H9 (cell line): ENCODE results near the gene RNF208. TPM values are rescaled to one million over a fixed set of nuclear protein-coding genes. Genes with fewer than 3 reads are reported as not detected.
A peak's percentile ranks its signal among the peaks of the same experiment; 100 is the strongest.

Experiments
- DNase-seq: peaks from one replicate; pipeline ENCODE4 v3.0.0-alpha.2; 2017
- H2AFZ ChIP-seq: one replicate; pipeline ENCODE4 v1.6.1; 2013; ENCODE audit warnings: mild to moderate bottlenecking, low read length, control low read depth, moderate library complexity
- H2AK5ac ChIP-seq: 2 replicates; pipeline ENCODE4 v1.6.1; 2013; ENCODE audit warnings: low read length, control low read depth, mixed read lengths; ENCODE audit not compliant: insufficient read length
- H2BK120ac ChIP-seq: one replicate; pipeline ENCODE4 v1.6.1; 2013; ENCODE audit warnings: low read depth, mild to moderate bottlenecking, low read length, control low read depth, inconsistent platforms; ENCODE audit not compliant: poor library complexity, severe bottlenecking
- H2BK12ac ChIP-seq: 2 replicates; pipeline ENCODE4 v1.6.1; 2013; ENCODE audit warnings: low read length, control low read depth, mixed read lengths, low read depth; ENCODE audit not compliant: insufficient read length
- H2BK15ac ChIP-seq: 2 replicates; pipeline ENCODE4 v1.6.1; 2013; ENCODE audit warnings: low read depth, low read length, control low read depth
- H2BK20ac ChIP-seq: one replicate; pipeline ENCODE4 v1.6.1; 2013; ENCODE audit warnings: low read depth, mild to moderate bottlenecking, low read length, control low read depth, inconsistent platforms; ENCODE audit not compliant: poor library complexity, severe bottlenecking
- H2BK5ac ChIP-seq: 2 replicates; pipeline ENCODE4 v1.6.1; 2013; ENCODE audit warnings: low read length, control low read depth, mixed read lengths; ENCODE audit not compliant: insufficient read length
- H3K14ac ChIP-seq: 2 replicates; pipeline ENCODE4 v1.6.1; 2013; ENCODE audit warnings: low read length, control low read depth; ENCODE audit not compliant: insufficient read depth
- H3K18ac ChIP-seq: 2 replicates; pipeline ENCODE4 v1.6.1; 2013; ENCODE audit warnings: low read depth, mild to moderate bottlenecking, mixed read lengths, low read length, control low read depth; ENCODE audit not compliant: insufficient read length
- H3K23ac ChIP-seq: 2 replicates; pipeline ENCODE4 v1.6.1; 2013; ENCODE audit warnings: low read length, control low read depth, mixed read lengths, low read depth; ENCODE audit not compliant: insufficient read length
- H3K23me2 ChIP-seq: 2 replicates; pipeline ENCODE4 v1.6.1; 2013; ENCODE audit warnings: low read depth, mild to moderate bottlenecking, mixed read lengths, low read length, control low read depth; ENCODE audit not compliant: insufficient read length, poor library complexity, severe bottlenecking
- H3K27ac ChIP-seq: 2 replicates; pipeline ENCODE4 v1.5.1; 2013; ENCODE audit warnings: low read length, control low read depth, mixed read lengths, low read depth; ENCODE audit not compliant: insufficient read length
- H3K27me3 ChIP-seq: 2 replicates; pipeline ENCODE4 v1.6.1; 2013; ENCODE audit warnings: low read length, control low read depth, inconsistent platforms; ENCODE audit not compliant: insufficient read depth
- H3K4ac ChIP-seq: 2 replicates; pipeline ENCODE4 v1.6.1; 2013; ENCODE audit warnings: low read depth, mild to moderate bottlenecking, control low read depth, inconsistent platforms, low read length, moderate library complexity
- H3K4me1 ChIP-seq: 2 replicates; pipeline ENCODE4 v1.6.1; 2013; ENCODE audit warnings: low read length, control low read depth, inconsistent platforms; ENCODE audit not compliant: insufficient read depth
- H3K4me2 ChIP-seq: 2 replicates; pipeline ENCODE4 v1.6.1; 2013; ENCODE audit warnings: low read length, control low read depth, mixed read lengths; ENCODE audit not compliant: insufficient read length, insufficient read depth
- H3K56ac ChIP-seq: 2 replicates; pipeline ENCODE4 v1.6.1; 2013; ENCODE audit warnings: low read depth, mild to moderate bottlenecking, mixed read lengths, low read length, control low read depth; ENCODE audit not compliant: insufficient read length
- H3K79me1 ChIP-seq: 2 replicates; pipeline ENCODE4 v1.6.1; 2013; ENCODE audit warnings: low read depth, mild to moderate bottlenecking, moderate library complexity, low read length, control low read depth, inconsistent platforms; ENCODE audit not compliant: insufficient read depth, poor library complexity, severe bottlenecking
- H3K79me2 ChIP-seq: 2 replicates; pipeline ENCODE4 v1.6.1; 2013; ENCODE audit warnings: low read length, control low read depth, inconsistent platforms; ENCODE audit not compliant: insufficient read depth
- H3K9ac ChIP-seq: 2 replicates; pipeline ENCODE4 v1.6.1; 2013; ENCODE audit warnings: low read length, control low read depth, mixed read lengths; ENCODE audit not compliant: insufficient read length; ENCODE audit errors: extremely low read depth
- H3K9me3 ChIP-seq: one replicate; pipeline ENCODE4 v1.6.1; 2013; ENCODE audit warnings: low read depth, low read length, inconsistent platforms; ENCODE audit not compliant: control insufficient read depth
- H3T11ph ChIP-seq: one replicate; pipeline ENCODE4 v1.6.1; 2013; ENCODE audit warnings: mild to moderate bottlenecking, low read length, control low read depth, inconsistent platforms
- H4K20me1 ChIP-seq: one replicate; pipeline ENCODE4 v1.6.1; 2013; ENCODE audit not compliant: control insufficient read depth, insufficient read length, insufficient read depth
- H4K5ac ChIP-seq: 2 replicates; pipeline ENCODE4 v1.6.1; 2013; ENCODE audit warnings: low read depth, mild to moderate bottlenecking, mixed read lengths, low read length, control low read depth; ENCODE audit not compliant: insufficient read length
- H4K8ac ChIP-seq: replicated peaks from 2 replicates; pipeline ENCODE4 v1.6.1; 2013; ENCODE audit warnings: low read length, control low read depth, mixed read lengths, low read depth; ENCODE audit not compliant: insufficient read length
- H4K91ac ChIP-seq: 2 replicates; pipeline ENCODE4 v1.6.1; 2013; ENCODE audit warnings: low read depth, mild to moderate bottlenecking, moderate library complexity, mixed read lengths, low read length, control low read depth; ENCODE audit not compliant: insufficient read length
- H3K27ac Mint-ChIP-seq, 3 experiments: 2 replicates in 2 of 3; 3 replicates in 1 of 3; pipeline ENCODE4 v1.8.0; 2020 to 2021; ENCODE audit warnings: mixed read lengths in 3 of 3, mild to moderate bottlenecking in 1 of 3, moderate library complexity in 1 of 3
- H3K27me3 Mint-ChIP-seq: 2 replicates; pipeline ENCODE4 v1.8.0; 2021; ENCODE audit warnings: low read depth, mild to moderate bottlenecking, moderate library complexity, mixed read lengths
- H3K36me3 Mint-ChIP-seq, 3 experiments: 2 replicates in 2 of 3; 3 replicates in 1 of 3; pipeline ENCODE4 v1.8.0; 2020 to 2021; ENCODE audit warnings: low read depth in 3 of 3, mixed read lengths in 3 of 3; ENCODE audit not compliant: insufficient read depth in 1 of 3
- H3K4me1 Mint-ChIP-seq, 2 experiments: 2 replicates each; pipeline ENCODE4 v1.8.0; 2020; ENCODE audit warnings: mixed read lengths in 2 of 2
- H3K4me3 Mint-ChIP-seq, 2 experiments: 2 replicates in 1 of 2; 3 replicates in 1 of 2; pipeline ENCODE4 v1.8.0; 2020 to 2021; ENCODE audit warnings: mild to moderate bottlenecking in 2 of 2, mixed read lengths in 2 of 2, moderate library complexity in 1 of 2
- H3K9me3 Mint-ChIP-seq, 2 experiments: 2 replicates in 1 of 2; 3 replicates in 1 of 2; pipeline ENCODE4 v1.8.0; 2020; ENCODE audit warnings: mild to moderate bottlenecking in 2 of 2, mixed read lengths in 2 of 2, moderate library complexity in 1 of 2
- CTCF ChIP-seq: fragments of 200-600 bp; sonication (generic); conservative IDR thresholded peaks from 3 replicates; pipeline ENCODE4 v1.8.0; 2021; ENCODE audit warnings: antibody characterized with exemption, mild to moderate bottlenecking
- WGBS: extraction: QIAGEN DNeasy Blood & Tissue Kit; methylation state at CpG from one replicate; pipeline ENCODE4 v1.1.7; 2013; ENCODE audit warnings: missing lambda C conversion rate, low lambda C conversion rate, mixed read lengths; ENCODE audit not compliant: insufficient read length; ENCODE audit errors: extremely low coverage; 5-methylcytosine and 5-hydroxymethylcytosine counted together
- total RNA-seq: library from RNA; stranded (reverse); gene quantifications from 2 replicates; pipeline ENCODE4 v1.2.1, GENCODE V29; 2021

The RNF208 gene
- total RNA-seq, 1 experiment from 2014 or later: 7.7 TPM

DNA sequence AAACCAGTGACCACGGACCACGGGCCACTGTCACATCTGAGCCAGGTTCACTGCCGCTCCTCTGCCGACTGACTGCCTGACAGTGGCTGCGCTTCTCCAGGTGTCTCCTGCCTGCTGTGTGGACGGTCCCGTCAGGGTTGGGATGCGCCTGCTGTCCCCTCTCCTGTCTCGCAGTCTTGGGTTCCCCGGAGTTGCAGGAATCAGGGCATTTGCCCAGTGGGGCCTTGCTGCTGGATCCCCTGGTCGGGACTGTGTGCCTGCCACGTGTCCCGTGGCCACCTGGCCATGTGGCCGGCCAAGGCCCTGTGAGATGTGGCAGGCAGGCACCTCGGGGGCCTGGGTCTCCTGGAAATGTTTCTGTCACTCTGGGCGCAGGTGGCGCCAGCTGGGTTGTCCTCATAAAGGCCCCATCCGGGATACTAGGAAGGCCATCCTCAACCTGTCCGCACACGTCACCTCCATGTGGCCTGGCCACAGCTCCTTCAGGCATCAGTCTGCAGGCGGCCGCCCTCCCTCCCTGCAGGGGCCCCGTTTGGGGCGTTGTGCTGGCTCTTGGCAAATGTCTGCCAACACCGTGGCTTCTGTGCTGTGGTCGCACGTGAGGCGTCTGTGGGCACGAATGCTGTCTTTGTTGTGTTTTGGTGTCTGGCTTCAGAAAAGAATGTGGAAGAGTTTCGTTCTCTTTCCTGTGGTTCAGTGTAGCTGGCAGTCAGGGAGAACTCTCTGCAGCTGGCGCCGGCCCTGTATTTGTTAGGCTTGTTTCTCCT lies 49.1 kb upstream of the RNF208 start:
- no CpG with 5 or more reads among the region's 32 CpGs for WGBS
- Histone ChIP-seq H2BK20ac (no peak overlapping the region), H2BK12ac (no peak overlapping the region), H3K27ac (no peak overlapping the region), H3K9me3 (no peaks in the 10 kb centered on the region), H4K8ac (no peak overlapping the region), H3K23ac (no peak overlapping the region), H3K18ac (no peak overlapping the region), H3K14ac (no peak overlapping the region), H3T11ph (no peak overlapping the region), H3K9ac (no peak overlapping the region), H3K79me2 (no peaks in the 10 kb centered on the region), H3K4me2 (no peak overlapping the region), H4K20me1 (no peaks in the 10 kb centered on the region), H2BK15ac (no peak overlapping the region), H2AK5ac (no peak overlapping the region), H2AFZ (no peak overlapping the region), H3K79me1 (no peaks in the 10 kb centered on the region), H3K27me3 (no peaks in the 10 kb centered on the region), H3K56ac (no peak overlapping the region), H4K91ac (no peak overlapping the region), H3K4ac (no peak overlapping the region), H4K5ac (no peak overlapping the region), H3K4me1 (no peaks in the 10 kb centered on the region), H2BK5ac (no peak overlapping the region), H2BK120ac (no peak overlapping the region), H3K23me2 (no peaks in the 10 kb centered on the region)
- H3K4me3 Mint-ChIP-seq: no peak overlapping the region
- no peaks in the 10 kb centered on the region for H3K27me3 Mint-ChIP-seq
- DNase-seq: peak; percentile 29
- peaks cover 11 to 43% (median 34%) of the 10 kb centered on the region in 3 experiments; a peak in 6 of 7 replicates for H3K36me3 Mint-ChIP-seq
- H3K27ac Mint-ChIP-seq: peak overlapping the region in 2 of 3 experiments; percentile 53 to 64; a peak in 2 of 7 replicates
- H3K9me3 Mint-ChIP-seq: no peaks in the 10 kb centered on the region; a peak in 1 of 5 replicates
- H3K4me1 Mint-ChIP-seq: peaks cover 12 to 17% of the 10 kb centered on the region in 2 experiments
- TF ChIP-seq CTCF: no peak
